ENCODE results near the gene CALHM5.

GRCh38 chr6:116542426-116542825 lies 31.0 kb downstream of the CALHM5 start:
- TF ChIP-seq CTCF (IDR thresholded peaks at IDR 0.05) (no peak), POLR2A (IDR thresholded peaks at IDR 0.05) (no peak), POLR2AphosphoS5 (IDR thresholded peaks at IDR 0.05) (no peak)
